ENCODE measurements around the gene NRP1. TPM values are rescaled to one million over a fixed set of nuclear protein-coding genes. Genes with fewer than 3 reads are reported as not detected.

NRP1 gene
- total and polyA plus RNA-seq, 2 of the 8 experiments (the other 6 are each of a cell fraction or from before 2014, with no cell fraction given): 1.2 to 2.1 TPM

GRCh38 chr10:33199731-33200232 lies 134.7 kb downstream of the NRP1 start:
- Histone ChIP-seq H2AK5ac (ENCODE audit: low read depth, low read length) (no peak overlapping the region), H4K20me1 (replicated peaks in 1 of 2; ENCODE audit: control insufficient read depth in 1 of 2, insufficient read depth in 2 of 2, low read length in 2 of 2) (no peaks in the 10 kb centered on the region), H4K91ac (replicated peaks; ENCODE audit: insufficient read length, low read length) (no peak overlapping the region), H3K79me2 (ENCODE audit: control insufficient read depth in 1 of 2, insufficient read depth in 2 of 2, low read length in 2 of 2) (no peaks in the 10 kb centered on the region), H4K8ac (ENCODE audit: extremely low read depth, insufficient read depth, low read length) (no peak overlapping the region), H3K9me3 (ENCODE audit: insufficient read depth in 2 of 2, low read depth in 1 of 2, low read length in 1 of 2) (no peaks in the 10 kb centered on the region), H3K79me1 (ENCODE audit: low read depth, low read length) (no peaks in the 10 kb centered on the region), H4K5ac (ENCODE audit: insufficient read length, low read depth, low read length) (no peak overlapping the region), H2BK120ac (replicated peaks; ENCODE audit: low read depth, low read length) (no peak overlapping the region), H3K23me2 (ENCODE audit: low read depth, low read length) (no peaks in the 10 kb centered on the region), H3K4me3 (ENCODE audit: extremely low read depth in 1 of 4, insufficient read depth in 2 of 4, low read depth in 3 of 4, low read length in 4 of 4) (no peak overlapping the region), H2BK20ac (ENCODE audit: low read length) (no peak overlapping the region), H3K27ac (ENCODE audit: low read depth, low read length) (no peak overlapping the region), H3K4ac (replicated peaks; ENCODE audit: insufficient read length, low read depth, low read length) (no peak overlapping the region), H3K9ac (replicated peaks in 1 of 4; ENCODE audit: extremely low read depth in 1 of 4, low read depth in 3 of 4, low read length in 3 of 4) (no peak overlapping the region), H3K23ac (ENCODE audit: insufficient read length) (no peak overlapping the region), H3K4me2 (ENCODE audit: insufficient read depth in 1 of 2, low read depth in 2 of 2, low read length in 2 of 2) (no peak overlapping the region), H2AFZ (ENCODE audit: low read length) (no peak overlapping the region), H3K27me3 (replicated peaks in 1 of 4; ENCODE audit: control insufficient read depth in 3 of 4, extremely low read depth in 1 of 4, insufficient read depth in 3 of 4, low read length in 3 of 4) (no peaks in the 10 kb centered on the region), H3K18ac (ENCODE audit: extremely low read depth, low read length) (no peak overlapping the region), H3K4me1 (replicated peaks in 1 of 4; ENCODE audit: control insufficient read depth in 3 of 4, insufficient read depth in 4 of 4, low read length in 3 of 4) (peaks cover 0 to 3% (median 0%) of the 10 kb centered on the region in 4 experiments; a peak in 1 of 7 replicates), H3K36me3 (ENCODE audit: control insufficient read depth in 2 of 4, insufficient read depth in 4 of 4, low read length in 3 of 4) (no peaks in the 10 kb centered on the region), H3K14ac (ENCODE audit: insufficient read length) (no peak overlapping the region), H3K56ac (replicated peaks; ENCODE audit: insufficient read length, low read depth, low read length) (no peak overlapping the region), H2BK15ac (ENCODE audit: low read length) (no peak overlapping the region), H2BK5ac (ENCODE audit: low read depth, low read length) (no peak overlapping the region), H2BK12ac (ENCODE audit: low read depth, low read length) (no peak overlapping the region)
- no peak for DNase-seq (ENCODE audit: low read depth in 1 of 2, low spot score in 2 of 2)
- no peak for FAIRE-seq
- POLR2A ChIA-PET (ENCODE audit: partially characterized antibody): no interaction called here
- WGBS, 2 experiments (ENCODE audit: extremely low coverage in 1 of 2, insufficient coverage in 1 of 2, insufficient read length in 1 of 2, insufficient replicate concordance in 2 of 2, low coverage in 1 of 2, low lambda C conversion rate in 2 of 2, missing lambda C conversion rate in 1 of 2): 91% methylated on average over 5 of the region's 5 CpGs; no CpG with 5 or more reads in 1 of the 2 experiments
- TF ChIP-seq ATF3 (IDR thresholded peaks at IDR 0.05; ENCODE audit: insufficient read depth, low read depth, low read length) (no peak), KDM4A (IDR thresholded peaks at IDR 0.05; ENCODE audit: low read depth, low read length, severe bottlenecking) (no peak), SAP30 (IDR thresholded peaks at IDR 0.05; ENCODE audit: insufficient read depth, insufficient replicate concordance, low read length) (no peak), NANOG (IDR thresholded peaks at IDR 0.05; ENCODE audit: insufficient read depth, low read depth, low read length, poor library complexity, severe bottlenecking) (no peak), GTF2F1 (IDR thresholded peaks at IDR 0.05; ENCODE audit: borderline replicate concordance, low read depth, low read length) (no peak), TAF1 (IDR thresholded peaks at IDR 0.05; ENCODE audit: low read depth, low read length) (no peak), TEAD4 (IDR thresholded peaks at IDR 0.05; ENCODE audit: low read depth, low read length) (no peak), CEBPB (IDR thresholded peaks at IDR 0.05; ENCODE audit: low read depth, low read length) (no peak), ATF2 (IDR thresholded peaks at IDR 0.05; ENCODE audit: low read length) (no peak), RXRA (IDR thresholded peaks at IDR 0.05; ENCODE audit: insufficient read depth, low read depth, low read length) (no peak)
- CTCF ChIA-PET (ENCODE audit: partially characterized antibody): no interaction called here
